Nephron progenitor cell (in vitro differentiated cells): Measurements from ENCODE around the gene WDR18.

Experiments
- DNase-seq: peaks from one replicate; pipeline ENCODE4 v3.0.0; 2021
- H3K27ac Mint-ChIP-seq: 2 replicates; pipeline ENCODE4 v1.8.0; 2021; ENCODE audit warnings: mild to moderate bottlenecking, moderate library complexity, mixed read lengths
- H3K27me3 Mint-ChIP-seq: 2 replicates; pipeline ENCODE4 v1.8.0; 2021; ENCODE audit warnings: mild to moderate bottlenecking, low read depth, mixed read lengths; ENCODE audit not compliant: poor library complexity
- H3K36me3 Mint-ChIP-seq: 2 replicates; pipeline ENCODE4 v1.8.0; 2021; ENCODE audit warnings: low read depth, mixed read lengths
- H3K4me1 Mint-ChIP-seq: 2 replicates; pipeline ENCODE4 v1.8.0; 2021; ENCODE audit warnings: mixed read lengths
- H3K4me3 Mint-ChIP-seq: 2 replicates; pipeline ENCODE4 v1.8.0; 2021; ENCODE audit warnings: mild to moderate bottlenecking, moderate library complexity, mixed read lengths
- H3K9me3 Mint-ChIP-seq: 2 replicates; pipeline ENCODE4 v1.8.0; 2021; ENCODE audit warnings: mild to moderate bottlenecking, moderate library complexity, mixed read lengths
- CTCF ChIP-seq: fragments of 200-600 bp; sonication (generic); IDR thresholded peaks from 2 replicates; pipeline ENCODE4 v1.5.0; 2021; ENCODE audit warnings: antibody characterized with exemption

Gene WDR18

GRCh38 chr19:984165-984967, at the start of gene WDR18:
Gene WDR18, plus strand, starts transcription at chr19:984345. Its CDS starts 9 bp downstream, at chr19:984354.
- no peak for TF ChIP-seq CTCF
- peaks cover 37% of the 10 kb centered on the region for H3K4me1 Mint-ChIP-seq
- H3K27me3 Mint-ChIP-seq, result peaks cover 4% of the 10 kb centered on the region
- H3K4me3 Mint-ChIP-seq, result peak within 1 kb of the TSS; percentile 94
- peaks cover 13% of the 10 kb centered on the region for H3K36me3 Mint-ChIP-seq
- peak; percentile 92 for DNase-seq
- H3K9me3 Mint-ChIP-seq, result no peaks in the 10 kb centered on the region
- peak within 1 kb of the TSS; percentile 98 for H3K27ac Mint-ChIP-seq

- Mint-ChIP-seq H3K4me1 (peaks cover 30% of the 10 kb centered on the region), H3K9me3 (peaks cover 4% of the 10 kb centered on the region), H3K27ac (no peak overlapping the region), H3K36me3 (peaks cover 57% of the 10 kb centered on the region), H3K4me3 (no peak overlapping the region), H3K27me3 (peaks cover 3% of the 10 kb centered on the region)
- DNase-seq, result no peak
- no peak for TF ChIP-seq CTCF
Measured at GRCh38 chr19:934865-935479, 49.2 kb upstream of the WDR18 start.

- Mint-ChIP-seq H3K36me3 (peaks cover 52% of the 10 kb centered on the region), H3K27me3 (no peaks in the 10 kb centered on the region), H3K4me3 (no peak overlapping the region), H3K27ac (no peak overlapping the region), H3K9me3 (peaks cover 4% of the 10 kb centered on the region), H3K4me1 (peaks cover 35% of the 10 kb centered on the region)
- DNase-seq, result no peak
- TF ChIP-seq CTCF, result no peak
Measured at GRCh38 chr19:936175-936546, 48.0 kb upstream of the WDR18 start.

GRCh38 chr19:937259-937694, 46.9 kb upstream of the WDR18 start:
- DNase-seq, result no peak
- no peaks in the 10 kb centered on the region for H3K27me3 Mint-ChIP-seq
- no peak overlapping the region for H3K4me3 Mint-ChIP-seq
- peaks cover 35% of the 10 kb centered on the region for H3K4me1 Mint-ChIP-seq
- no peak for TF ChIP-seq CTCF
- peaks cover 59% of the 10 kb centered on the region for H3K36me3 Mint-ChIP-seq
- peaks cover 7% of the 10 kb centered on the region for H3K9me3 Mint-ChIP-seq
- H3K27ac Mint-ChIP-seq, result no peak overlapping the region

GRCh38 chr19:938233-938923, 45.8 kb upstream of the WDR18 start:
- DNase-seq, result no peak
- Mint-ChIP-seq H3K27me3 (no peaks in the 10 kb centered on the region), H3K36me3 (peaks cover 69% of the 10 kb centered on the region), H3K4me1 (peaks cover 27% of the 10 kb centered on the region), H3K4me3 (no peak overlapping the region), H3K27ac (peak overlapping the region; percentile 89), H3K9me3 (peaks cover 14% of the 10 kb centered on the region)
- TF ChIP-seq CTCF, result no peak
